Epithelial cell of esophagus (primary cell): Measurements from ENCODE around the gene NARF.

Experiments
- DNase-seq: peaks from one replicate; pipeline ENCODE4 v3.0.0; 2010; ENCODE audit warnings: low read depth
- H3K4me3 ChIP-seq: 2 replicates; pipeline ENCODE4 v1.5.1; 2011; ENCODE audit warnings: mild to moderate bottlenecking, low read length, control low read depth
- TF ChIP-seq, protein P1 (sequence below): IDR thresholded peaks from 2 replicates; pipeline ENCODE4 v1.5.1; 2011; ENCODE audit warnings: low read depth, mild to moderate bottlenecking, low read length, control low read depth, inconsistent platforms; ENCODE audit not compliant: insufficient read depth; ENCODE audit errors: missing control alignments

Gene NARF

DNA sequence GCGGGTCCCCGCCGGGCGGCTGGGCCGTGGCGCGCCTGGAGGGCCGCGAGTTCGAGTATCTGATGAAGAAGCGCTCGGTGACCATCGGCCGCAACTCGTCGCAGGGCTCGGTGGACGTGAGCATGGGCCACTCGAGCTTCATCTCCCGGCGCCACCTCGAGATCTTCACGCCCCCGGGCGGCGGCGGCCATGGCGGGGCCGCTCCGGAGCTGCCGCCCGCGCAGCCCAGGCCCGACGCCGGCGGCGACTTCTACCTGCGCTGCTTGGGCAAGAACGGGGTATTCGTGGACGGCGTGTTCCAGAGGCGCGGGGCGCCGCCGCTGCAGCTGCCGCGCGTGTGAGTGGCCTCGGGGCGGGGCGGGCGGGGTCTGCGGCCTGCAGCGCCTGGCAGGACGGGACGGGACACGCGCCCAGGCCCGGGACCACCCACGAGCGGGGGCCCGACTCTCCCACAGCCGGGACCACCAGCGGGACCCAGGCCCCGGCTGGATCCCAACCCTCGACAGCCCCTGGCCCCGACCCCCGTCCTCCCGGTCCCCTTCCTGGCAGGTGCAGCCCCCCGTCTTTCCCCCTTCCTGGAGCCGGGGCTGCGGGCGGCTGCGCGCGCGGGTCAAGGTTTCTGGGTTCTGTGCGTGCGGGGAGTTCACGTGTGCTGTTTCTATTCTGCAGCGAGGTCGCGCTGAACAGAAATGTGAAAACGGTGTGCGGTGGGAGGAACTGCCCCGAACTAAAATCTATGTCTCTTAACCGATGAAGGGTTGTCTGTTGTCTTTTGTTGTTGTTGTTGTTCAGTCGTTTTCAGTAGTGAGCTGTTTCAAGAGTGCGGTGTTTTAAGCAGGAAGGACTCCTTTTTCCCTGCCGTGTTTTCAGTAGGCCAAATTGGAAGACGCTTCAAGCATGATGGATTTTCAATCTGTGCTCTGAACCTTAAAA lies 61.7 kb downstream of the NARF start:
- TF ChIP-seq, protein P1, sequence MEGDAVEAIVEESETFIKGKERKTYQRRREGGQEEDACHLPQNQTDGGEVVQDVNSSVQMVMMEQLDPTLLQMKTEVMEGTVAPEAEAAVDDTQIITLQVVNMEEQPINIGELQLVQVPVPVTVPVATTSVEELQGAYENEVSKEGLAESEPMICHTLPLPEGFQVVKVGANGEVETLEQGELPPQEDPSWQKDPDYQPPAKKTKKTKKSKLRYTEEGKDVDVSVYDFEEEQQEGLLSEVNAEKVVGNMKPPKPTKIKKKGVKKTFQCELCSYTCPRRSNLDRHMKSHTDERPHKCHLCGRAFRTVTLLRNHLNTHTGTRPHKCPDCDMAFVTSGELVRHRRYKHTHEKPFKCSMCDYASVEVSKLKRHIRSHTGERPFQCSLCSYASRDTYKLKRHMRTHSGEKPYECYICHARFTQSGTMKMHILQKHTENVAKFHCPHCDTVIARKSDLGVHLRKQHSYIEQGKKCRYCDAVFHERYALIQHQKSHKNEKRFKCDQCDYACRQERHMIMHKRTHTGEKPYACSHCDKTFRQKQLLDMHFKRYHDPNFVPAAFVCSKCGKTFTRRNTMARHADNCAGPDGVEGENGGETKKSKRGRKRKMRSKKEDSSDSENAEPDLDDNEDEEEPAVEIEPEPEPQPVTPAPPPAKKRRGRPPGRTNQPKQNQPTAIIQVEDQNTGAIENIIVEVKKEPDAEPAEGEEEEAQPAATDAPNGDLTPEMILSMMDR, result no peak
- peak overlapping the region; percentile 56 for H3K4me3 ChIP-seq
- DNase-seq, result peak; percentile 41

- TF ChIP-seq, protein P1, result no peak
- DNase-seq, result no peak
- no peak overlapping the region for H3K4me3 ChIP-seq
Measured at GRCh38 chr17:82524540-82524939, 66.0 kb downstream of the NARF start.

GRCh38 chr17:82525712-82526111 lies 67.2 kb downstream of the NARF start:
- no peak for DNase-seq
- TF ChIP-seq, protein P1, result no peak
- H3K4me3 ChIP-seq, result no peak overlapping the region

- H3K4me3 ChIP-seq, result no peak overlapping the region
- DNase-seq, result no peak
- TF ChIP-seq, protein P1, result no peak
Measured at GRCh38 chr17:82527898-82528297, 69.4 kb downstream of the NARF start.

DNA sequence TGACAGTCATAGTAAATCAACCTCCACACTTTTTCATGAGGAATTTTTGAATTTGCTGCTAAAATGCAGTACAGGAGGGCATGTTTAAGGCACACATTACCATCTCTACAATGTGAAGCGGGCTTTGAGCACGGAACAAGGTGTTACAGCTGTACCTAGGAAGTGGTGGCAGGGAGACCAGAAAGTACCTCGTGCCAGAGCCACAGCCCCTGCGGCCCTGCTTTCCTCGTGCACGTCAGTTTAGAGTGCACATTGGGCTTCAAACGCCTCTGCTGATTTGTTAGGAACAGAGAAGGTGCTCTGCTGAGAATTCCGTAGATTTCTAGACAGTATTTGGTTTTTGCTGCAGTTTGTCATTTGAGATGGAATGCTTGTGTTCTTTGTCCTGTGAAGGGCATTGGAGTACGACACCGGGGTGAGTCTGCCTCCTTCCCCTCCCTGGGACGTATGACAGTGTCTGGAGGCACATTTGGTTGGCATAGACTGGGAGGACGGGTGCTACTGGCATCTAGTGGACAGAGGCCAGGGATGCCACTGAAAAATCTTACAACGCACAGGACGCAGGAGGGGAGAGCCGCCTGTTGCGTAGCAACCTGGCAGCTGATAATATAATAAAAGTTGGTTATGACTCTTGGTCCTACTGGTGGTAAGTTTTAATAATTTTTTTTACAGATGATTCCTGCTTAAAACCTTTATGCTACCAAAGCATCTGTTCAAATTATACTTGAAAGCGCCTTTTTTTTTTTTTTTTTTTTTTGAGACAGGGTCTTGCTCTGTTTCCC lies 70.1 kb downstream of the NARF start:
- DNase-seq, result peak; percentile 89
- TF ChIP-seq, protein P1, result peak; percentile 82
- H3K4me3 ChIP-seq, result no peak overlapping the region

DNA sequence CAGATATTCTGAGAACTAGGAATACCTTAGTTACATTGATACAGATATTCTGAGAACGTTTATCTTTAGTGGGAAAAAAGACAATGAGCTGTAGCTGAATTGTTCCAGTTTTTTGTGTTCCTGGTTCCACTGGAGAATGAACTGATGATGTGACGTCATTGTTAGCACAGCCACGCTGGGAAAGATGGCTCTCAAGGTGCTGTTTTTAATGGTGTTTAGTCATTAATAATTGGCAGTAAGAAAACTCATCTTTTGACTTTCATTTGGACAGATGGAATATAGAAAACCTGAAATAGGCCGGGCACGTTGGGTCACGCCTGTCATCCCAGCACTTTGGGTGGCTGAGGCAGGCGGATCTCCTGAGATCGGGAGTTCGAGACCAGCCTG lies 71.4 kb downstream of the NARF start:
- no peak overlapping the region for H3K4me3 ChIP-seq
- TF ChIP-seq, protein P1, result no peak
- DNase-seq, result peak; percentile 60
